Vagina (tissue), 2 donors: ENCODE results near the gene CIROP. TPM values are rescaled to one million over a fixed set of nuclear protein-coding genes. Genes with fewer than 3 reads are reported as not detected.
A peak's percentile ranks its signal among the peaks of the same experiment; 100 is the strongest.

Experiments used
- DNase-seq, 2 donors: peaks; one replicate each; pipeline ENCODE4 v3.0.0-alpha.2; 2017; ENCODE audit errors: extremely low spot score in 2 of 2
- H3K27ac ChIP-seq: fragments of 200-600 bp; sonication (generic); one replicate; pipeline ENCODE4 v1.5.1; 2019
- H3K27me3 ChIP-seq: fragments of 200-600 bp; sonication (generic); one replicate; pipeline ENCODE4 v1.5.1; 2019
- H3K36me3 ChIP-seq, 2 donors: fragments of 200-600 bp; sonication (generic); one replicate each; pipeline ENCODE4 v1.5.1; 2017 to 2019
- H3K4me1 ChIP-seq: fragments of 200-600 bp; sonication (generic); one replicate; pipeline ENCODE4 v1.5.1; 2019
- H3K4me3 ChIP-seq, 2 donors: fragments of 200-600 bp; sonication (generic); 1 replicate in 1 of 2; 2 replicates in 1 of 2; pipeline ENCODE4 v1.5.1; 2016 to 2019
- H3K9me3 ChIP-seq: fragments of 200-600 bp; sonication (generic); one replicate; pipeline ENCODE4 v1.5.1; 2019
- CTCF ChIP-seq, 3 experiments: fragments of 450-650 bp in 2 of 3; fragments of 200-600 bp in 1 of 3; sonication (generic) in 1 of 3; IDR thresholded peaks; one replicate each; pipeline ENCODE4 v1.5.1; 2017 to 2019; ENCODE audit warnings: antibody characterized with exemption in 3 of 3, mild to moderate bottlenecking in 2 of 3, moderate library complexity in 2 of 3
- POLR2A ChIP-seq, 2 donors: fragments of 450-650 bp; IDR thresholded peaks; one replicate each; pipeline ENCODE4 v1.6.1; 2017; ENCODE audit warnings: antibody characterized with exemption in 2 of 2, mild to moderate bottlenecking in 2 of 2, moderate library complexity in 2 of 2
- POLR2AphosphoS5 ChIP-seq, 2 donors: sonication (generic); formaldehyde crosslinking; IDR thresholded peaks; one replicate each; pipeline ENCODE4 v1.9.0; 2017; ENCODE audit warnings: antibody characterized with exemption in 2 of 2, mild to moderate bottlenecking in 2 of 2, low read depth in 1 of 2; ENCODE audit not compliant: insufficient read depth in 1 of 2
- intact Hi-C: fragments of 100-400 bp; cut with DNase I; formaldehyde crosslinking; loops from one replicate; pipeline ENCODE4 v1.15.1; 2023
- total RNA-seq: library from RNA; depleted of rRNA; stranded (reverse); fragments of >200 nt; gene quantifications from one replicate; pipeline ENCODE4 v1.2.3, GENCODE V29; 2016

The CIROP gene
- total RNA-seq, 1 donor from 2014 or later = not detected

GRCh38 chr14:23089498-23090253 lies 15.1 kb downstream of the CIROP start:
- peaks cover 24% of the 10 kb centered on the region for H3K4me1 ChIP-seq
- TF ChIP-seq POLR2AphosphoS5 (IDR thresholded peaks at IDR 0.05; ENCODE audit: insufficient read depth in 1 of 2, low read depth in 1 of 2) (no peak), CTCF (IDR thresholded peaks at IDR 0.05) (no peak), POLR2A (IDR thresholded peaks at IDR 0.05) (no peak)

GRCh38 chr14:23086565-23086964 lies 18.2 kb downstream of the CIROP start:
- DNase-seq = peak; percentile 8 to 14
- H3K27me3 ChIP-seq = no peaks in the 10 kb centered on the region
- TF ChIP-seq POLR2AphosphoS5 (IDR thresholded peaks at IDR 0.05; ENCODE audit: insufficient read depth in 1 of 2, low read depth in 1 of 2) (no peak), CTCF (IDR thresholded peaks at IDR 0.05) (no peak), POLR2A (IDR thresholded peaks at IDR 0.05) (no peak)
- no peaks in the 10 kb centered on the region for H3K9me3 ChIP-seq
- intact Hi-C loops = no loop called here
- H3K36me3 ChIP-seq = peaks cover 3 to 85% of the 10 kb centered on the region in 2 donors
- H3K27ac ChIP-seq = no peak overlapping the region
- H3K4me1 ChIP-seq = no peaks in the 10 kb centered on the region
- no peak overlapping the region for H3K4me3 ChIP-seq

More at GRCh38 chr14:23089498-23090253, 15.1 kb downstream of the CIROP start:
- Histone ChIP-seq H3K4me3 (no peak overlapping the region), H3K36me3 (peaks cover 3 to 70% of the 10 kb centered on the region in 2 donors), H3K27ac (no peak overlapping the region), H3K9me3 (no peaks in the 10 kb centered on the region), H3K27me3 (no peaks in the 10 kb centered on the region)
- DNase-seq = peak; percentile 61 to 79
- intact Hi-C loops = no loop called here

- no peak for DNase-seq
- no peak for TF ChIP-seq POLR2A (IDR thresholded peaks at IDR 0.05)
- Histone ChIP-seq H3K36me3 (peaks cover 3 to 95% of the 10 kb centered on the region in 2 donors), H3K4me1 (no peaks in the 10 kb centered on the region), H3K9me3 (no peaks in the 10 kb centered on the region), H3K4me3 (no peak overlapping the region), H3K27me3 (no peaks in the 10 kb centered on the region), H3K27ac (peak overlapping the region; percentile 27)
- intact Hi-C loops = no loop called here
These were observed 19.3 kb downstream of the CIROP start for GRCh38 chr14:23085458-23085857.

- peaks cover 3 to 93% of the 10 kb centered on the region in 2 donors for H3K36me3 ChIP-seq
- H3K27me3 ChIP-seq = no peaks in the 10 kb centered on the region
- TF ChIP-seq CTCF (IDR thresholded peaks at IDR 0.05) (no peak), POLR2AphosphoS5 (IDR thresholded peaks at IDR 0.05; ENCODE audit: insufficient read depth in 1 of 2, low read depth in 1 of 2) (no peak), POLR2A (IDR thresholded peaks at IDR 0.05) (no peak)
These were observed 24.3 kb downstream of the CIROP start for GRCh38 chr14:23080474-23080873.

GRCh38 chr14:23079716-23080115 lies 25.1 kb downstream of the CIROP start:
- intact Hi-C loops = no loop called here
- no peaks in the 10 kb centered on the region for H3K27me3 ChIP-seq
- TF ChIP-seq POLR2A (IDR thresholded peaks at IDR 0.05) (no peak), POLR2AphosphoS5 (IDR thresholded peaks at IDR 0.05; ENCODE audit: insufficient read depth in 1 of 2, low read depth in 1 of 2) (no peak), CTCF (IDR thresholded peaks at IDR 0.05) (no peak)
- H3K27ac ChIP-seq = peak overlapping the region; percentile 72
- no peak for DNase-seq
- H3K9me3 ChIP-seq = no peaks in the 10 kb centered on the region
- peaks cover 31% of the 10 kb centered on the region for H3K4me1 ChIP-seq
- peaks cover 3 to 90% of the 10 kb centered on the region in 2 donors for H3K36me3 ChIP-seq
- H3K4me3 ChIP-seq = no peak overlapping the region

More at GRCh38 chr14:23080474-23080873, 24.3 kb downstream of the CIROP start:
- Histone ChIP-seq H3K4me1 (peaks cover 31% of the 10 kb centered on the region), H3K9me3 (no peaks in the 10 kb centered on the region), H3K27ac (peak overlapping the region; percentile 72), H3K4me3 (no peak overlapping the region)
- DNase-seq = no peak
- intact Hi-C loops = no loop called here
